ENCODE measurements around the gene GPR17.

GRCh38 chr2:127608061-127609030 lies 37.6 kb upstream of the GPR17 start:
- TF ChIP-seq, protein P1, sequence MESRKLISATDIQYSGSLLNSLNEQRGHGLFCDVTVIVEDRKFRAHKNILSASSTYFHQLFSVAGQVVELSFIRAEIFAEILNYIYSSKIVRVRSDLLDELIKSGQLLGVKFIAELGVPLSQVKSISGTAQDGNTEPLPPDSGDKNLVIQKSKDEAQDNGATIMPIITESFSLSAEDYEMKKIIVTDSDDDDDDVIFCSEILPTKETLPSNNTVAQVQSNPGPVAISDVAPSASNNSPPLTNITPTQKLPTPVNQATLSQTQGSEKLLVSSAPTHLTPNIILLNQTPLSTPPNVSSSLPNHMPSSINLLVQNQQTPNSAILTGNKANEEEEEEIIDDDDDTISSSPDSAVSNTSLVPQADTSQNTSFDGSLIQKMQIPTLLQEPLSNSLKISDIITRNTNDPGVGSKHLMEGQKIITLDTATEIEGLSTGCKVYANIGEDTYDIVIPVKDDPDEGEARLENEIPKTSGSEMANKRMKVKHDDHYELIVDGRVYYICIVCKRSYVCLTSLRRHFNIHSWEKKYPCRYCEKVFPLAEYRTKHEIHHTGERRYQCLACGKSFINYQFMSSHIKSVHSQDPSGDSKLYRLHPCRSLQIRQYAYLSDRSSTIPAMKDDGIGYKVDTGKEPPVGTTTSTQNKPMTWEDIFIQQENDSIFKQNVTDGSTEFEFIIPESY (IDR thresholded peaks at IDR 0.05) = no peak
- TF ChIP-seq, protein P2, sequence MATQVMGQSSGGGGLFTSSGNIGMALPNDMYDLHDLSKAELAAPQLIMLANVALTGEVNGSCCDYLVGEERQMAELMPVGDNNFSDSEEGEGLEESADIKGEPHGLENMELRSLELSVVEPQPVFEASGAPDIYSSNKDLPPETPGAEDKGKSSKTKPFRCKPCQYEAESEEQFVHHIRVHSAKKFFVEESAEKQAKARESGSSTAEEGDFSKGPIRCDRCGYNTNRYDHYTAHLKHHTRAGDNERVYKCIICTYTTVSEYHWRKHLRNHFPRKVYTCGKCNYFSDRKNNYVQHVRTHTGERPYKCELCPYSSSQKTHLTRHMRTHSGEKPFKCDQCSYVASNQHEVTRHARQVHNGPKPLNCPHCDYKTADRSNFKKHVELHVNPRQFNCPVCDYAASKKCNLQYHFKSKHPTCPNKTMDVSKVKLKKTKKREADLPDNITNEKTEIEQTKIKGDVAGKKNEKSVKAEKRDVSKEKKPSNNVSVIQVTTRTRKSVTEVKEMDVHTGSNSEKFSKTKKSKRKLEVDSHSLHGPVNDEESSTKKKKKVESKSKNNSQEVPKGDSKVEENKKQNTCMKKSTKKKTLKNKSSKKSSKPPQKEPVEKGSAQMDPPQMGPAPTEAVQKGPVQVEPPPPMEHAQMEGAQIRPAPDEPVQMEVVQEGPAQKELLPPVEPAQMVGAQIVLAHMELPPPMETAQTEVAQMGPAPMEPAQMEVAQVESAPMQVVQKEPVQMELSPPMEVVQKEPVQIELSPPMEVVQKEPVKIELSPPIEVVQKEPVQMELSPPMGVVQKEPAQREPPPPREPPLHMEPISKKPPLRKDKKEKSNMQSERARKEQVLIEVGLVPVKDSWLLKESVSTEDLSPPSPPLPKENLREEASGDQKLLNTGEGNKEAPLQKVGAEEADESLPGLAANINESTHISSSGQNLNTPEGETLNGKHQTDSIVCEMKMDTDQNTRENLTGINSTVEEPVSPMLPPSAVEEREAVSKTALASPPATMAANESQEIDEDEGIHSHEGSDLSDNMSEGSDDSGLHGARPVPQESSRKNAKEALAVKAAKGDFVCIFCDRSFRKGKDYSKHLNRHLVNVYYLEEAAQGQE (IDR thresholded peaks at IDR 0.05) = no peak
- TF ChIP-seq CTCF (IDR thresholded peaks at IDR 0.05; ENCODE audit: low read depth, low read length, missing input control) (no peak), JUND (IDR thresholded peaks at IDR 0.05) (no peak), RAD21 (IDR thresholded peaks at IDR 0.05) (no peak), TAF1 (conservative IDR thresholded peaks at IDR 0.05) (no peak)

Data from liver (tissue), 3 donors.